SIG-M5 (cell line): Measurements from ENCODE around the gene SCG3.

Source experiments
- DNase-seq: peaks from one replicate; lab custom pipeline; 2025; lab: John Stamatoyannopoulos, UW

Gene SCG3

GRCh38 chr15:51678096-51678495, 3.2 kb upstream of the SCG3 start:
- no peak for DNase-seq

GRCh38 chr15:51680321-51680720, 982 bp upstream of the SCG3 start:
- DNase-seq: no peak

- DNase-seq: no peak
These were observed 6.3 kb downstream of the SCG3 start for GRCh38 chr15:51687565-51687964.

DNA sequence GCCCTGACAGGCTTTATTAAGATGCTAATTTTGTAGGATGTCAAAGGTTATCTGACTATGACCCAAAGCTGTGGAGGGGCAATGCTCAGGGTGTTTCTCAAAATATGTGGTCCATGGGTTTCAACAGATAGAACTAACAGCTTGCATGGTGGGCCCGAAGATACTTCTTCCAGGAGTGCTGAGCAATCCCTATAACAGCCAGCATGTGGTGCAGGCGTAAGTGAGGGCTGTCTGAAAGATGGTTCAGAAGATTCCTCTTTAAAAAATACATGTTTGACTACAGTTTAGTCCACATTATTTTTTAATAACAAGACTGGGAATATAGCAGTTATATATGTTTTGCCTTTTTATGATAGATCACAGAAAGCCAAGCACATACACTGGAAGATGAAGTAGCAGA, 7.6 kb downstream of the SCG3 start:
- no peak for DNase-seq

- DNase-seq: no peak
These were observed 10.9 kb downstream of the SCG3 start for GRCh38 chr15:51692154-51692553.

DNA sequence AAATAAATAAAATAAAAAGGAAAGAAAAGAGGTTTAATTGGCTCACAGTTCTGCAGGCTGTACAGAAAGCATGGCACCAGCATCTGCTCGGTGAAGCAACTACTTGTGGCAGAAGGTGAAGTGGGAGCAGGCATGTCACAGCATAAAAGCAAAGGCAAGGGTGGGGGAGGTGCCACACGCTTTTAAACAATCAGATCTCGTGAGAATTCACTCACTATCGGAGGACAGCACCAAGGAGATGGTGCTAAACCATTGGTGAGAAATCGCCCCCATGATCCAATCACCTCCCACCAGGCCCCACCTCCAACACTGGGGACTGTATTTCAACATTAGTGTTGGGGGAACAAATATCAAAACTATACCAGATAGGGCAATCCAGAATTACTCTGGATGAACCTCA, 15.3 kb downstream of the SCG3 start:
- DNase-seq: no peak

DNA sequence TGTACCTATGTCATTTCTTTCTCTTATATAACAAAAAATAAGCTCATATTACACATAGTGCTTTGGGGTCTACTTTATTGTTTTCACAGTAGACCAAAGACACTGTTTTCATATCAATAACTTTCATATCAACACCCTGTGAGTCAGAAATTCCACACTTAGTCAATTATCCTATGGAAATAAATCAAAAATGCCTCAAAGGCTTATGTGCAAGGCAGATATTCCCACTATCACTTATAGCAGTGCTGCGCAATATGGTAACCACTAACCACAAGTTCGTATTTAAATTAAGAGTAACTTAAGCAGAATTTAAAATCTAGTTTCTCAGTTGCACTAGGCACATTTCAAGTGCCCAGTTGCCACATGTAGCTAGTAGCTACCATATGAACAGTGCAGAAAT, 15.9 kb downstream of the SCG3 start:
- DNase-seq: no peak

DNA sequence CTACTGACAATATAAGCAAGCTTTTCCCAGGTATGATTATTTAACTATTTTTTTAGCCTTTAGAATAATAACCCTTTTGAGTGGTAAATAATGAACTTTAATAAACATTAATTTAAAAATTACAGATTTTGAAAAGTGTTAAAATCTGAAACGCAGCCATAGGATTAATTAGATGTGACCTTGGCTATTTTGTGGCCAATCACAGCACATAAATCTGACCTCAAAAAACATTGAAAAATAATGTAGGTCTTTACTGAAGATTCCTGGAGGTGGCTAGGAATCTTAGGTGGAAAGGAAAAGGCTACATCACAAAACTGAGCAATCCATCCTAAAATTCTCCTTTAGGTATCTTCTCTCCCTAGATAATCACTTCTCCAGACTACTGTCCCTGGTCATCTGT, 18.1 kb downstream of the SCG3 start:
- no peak for DNase-seq

DNA sequence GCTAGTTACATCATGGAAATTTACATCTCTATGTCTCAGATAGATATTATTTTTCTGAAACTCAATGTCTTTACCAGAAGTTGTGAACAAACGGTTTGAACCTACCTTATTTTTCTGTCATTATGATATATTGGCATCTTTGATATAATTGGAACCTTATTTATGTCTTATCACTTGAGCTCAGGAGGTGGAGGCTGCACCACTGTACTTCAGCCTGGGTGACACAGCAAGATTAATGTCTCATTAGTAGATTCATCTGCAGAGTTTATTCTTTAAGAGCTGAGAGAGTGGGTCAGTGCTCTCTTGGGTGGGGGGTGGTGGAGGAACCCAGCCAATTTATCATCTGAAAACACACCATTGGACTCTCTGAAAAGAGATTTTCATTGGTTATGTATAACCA, 21.4 kb downstream of the SCG3 start:
- no peak for DNase-seq

- no peak for DNase-seq
These were observed 25.0 kb downstream of the SCG3 start for GRCh38 chr15:51706291-51706690.

DNA sequence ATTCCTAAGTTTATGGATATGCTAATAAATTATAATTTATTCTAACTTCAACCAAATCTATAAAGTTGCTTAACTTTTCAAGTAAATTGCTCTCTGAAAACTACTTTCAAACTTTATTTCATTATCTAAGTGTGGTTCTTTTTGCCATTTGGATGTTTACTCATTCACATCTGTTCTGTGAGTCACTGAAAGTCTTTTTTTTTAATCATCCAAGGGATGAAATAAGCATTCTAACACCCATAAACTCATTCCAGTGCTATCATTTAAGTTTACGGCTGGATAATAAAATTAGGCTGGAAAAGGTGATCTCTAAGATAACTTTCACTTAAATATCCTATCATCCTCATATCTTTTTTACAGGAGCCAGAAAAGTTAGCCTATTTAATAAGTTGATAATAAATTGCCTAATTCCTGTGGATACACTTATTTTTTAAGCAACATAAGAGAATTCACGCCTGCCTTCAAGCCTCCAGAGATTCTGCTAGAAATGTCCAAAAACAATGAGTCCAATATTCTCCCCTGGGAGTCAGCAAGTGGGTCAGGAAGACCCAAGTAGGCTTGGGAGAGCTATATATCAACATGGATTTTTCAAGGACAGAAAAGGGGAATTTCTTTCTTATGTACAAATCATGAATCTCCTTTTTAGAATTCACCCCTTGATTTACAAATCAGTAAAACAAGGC, 25.8 kb downstream of the SCG3 start:
- DNase-seq: no peak

GRCh38 chr15:51708013-51708412, 26.7 kb downstream of the SCG3 start:
- DNase-seq: no peak

DNA sequence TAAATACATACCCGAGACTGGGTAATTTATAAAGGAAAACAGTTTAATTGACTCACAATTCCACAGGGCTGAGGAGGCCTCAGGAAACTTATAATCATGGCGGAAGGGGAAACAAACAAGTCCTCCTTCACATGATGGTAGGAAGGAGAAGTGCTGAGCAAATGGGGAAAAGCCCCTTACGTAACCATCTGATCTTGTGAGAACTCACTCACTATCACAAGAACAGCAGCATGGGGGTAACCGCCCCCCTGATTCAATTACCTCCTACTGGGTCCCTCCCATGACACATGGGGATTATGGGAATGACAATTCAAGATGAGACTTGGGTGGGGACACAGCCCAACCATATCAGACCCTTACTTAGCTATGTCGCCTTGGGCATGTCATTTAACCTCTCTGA, 27.7 kb downstream of the SCG3 start:
- DNase-seq: no peak

- no peak for DNase-seq
These were observed 32.9 kb downstream of the SCG3 start for GRCh38 chr15:51714162-51714561.

DNA sequence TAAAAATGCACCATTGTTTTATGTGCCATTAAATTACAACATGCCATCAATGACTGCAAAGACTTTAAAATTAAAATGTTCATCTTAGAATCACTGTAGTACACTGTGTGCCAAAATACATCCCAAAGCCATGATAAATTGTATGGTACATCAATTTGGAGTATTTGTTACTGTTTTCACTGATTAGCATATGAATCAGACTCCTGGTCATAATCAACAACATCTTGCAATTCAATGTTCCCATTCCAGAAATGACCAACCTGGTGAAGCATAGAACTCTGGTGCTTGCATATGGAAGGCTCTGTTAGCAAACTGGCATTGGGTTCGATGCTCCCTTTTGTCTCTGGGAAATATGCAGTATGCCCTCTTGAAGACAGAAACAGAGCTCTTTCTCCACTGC, 33.6 kb downstream of the SCG3 start:
- DNase-seq: no peak

GRCh38 chr15:51718219-51718618, 36.9 kb downstream of the SCG3 start:
- no peak for DNase-seq

DNA sequence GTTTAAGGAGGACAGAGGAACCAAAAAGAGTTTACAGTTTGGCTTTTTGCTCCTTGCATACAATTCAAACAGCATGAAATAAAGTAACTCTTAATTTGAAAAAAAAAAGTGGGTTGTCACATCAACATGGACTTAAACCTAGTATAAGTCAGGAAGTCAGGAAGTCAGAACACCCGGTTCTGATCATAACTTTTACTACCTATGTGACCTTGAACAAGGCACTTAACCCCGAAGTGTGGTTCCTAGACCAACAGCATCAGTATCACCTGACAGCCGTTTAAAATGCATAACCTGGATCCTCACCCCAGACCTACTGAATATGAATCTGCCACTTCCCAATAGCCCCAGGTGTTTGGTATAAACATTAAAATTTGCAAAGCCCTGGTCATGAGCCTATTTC, 37.4 kb downstream of the SCG3 start:
- no peak for DNase-seq

DNA sequence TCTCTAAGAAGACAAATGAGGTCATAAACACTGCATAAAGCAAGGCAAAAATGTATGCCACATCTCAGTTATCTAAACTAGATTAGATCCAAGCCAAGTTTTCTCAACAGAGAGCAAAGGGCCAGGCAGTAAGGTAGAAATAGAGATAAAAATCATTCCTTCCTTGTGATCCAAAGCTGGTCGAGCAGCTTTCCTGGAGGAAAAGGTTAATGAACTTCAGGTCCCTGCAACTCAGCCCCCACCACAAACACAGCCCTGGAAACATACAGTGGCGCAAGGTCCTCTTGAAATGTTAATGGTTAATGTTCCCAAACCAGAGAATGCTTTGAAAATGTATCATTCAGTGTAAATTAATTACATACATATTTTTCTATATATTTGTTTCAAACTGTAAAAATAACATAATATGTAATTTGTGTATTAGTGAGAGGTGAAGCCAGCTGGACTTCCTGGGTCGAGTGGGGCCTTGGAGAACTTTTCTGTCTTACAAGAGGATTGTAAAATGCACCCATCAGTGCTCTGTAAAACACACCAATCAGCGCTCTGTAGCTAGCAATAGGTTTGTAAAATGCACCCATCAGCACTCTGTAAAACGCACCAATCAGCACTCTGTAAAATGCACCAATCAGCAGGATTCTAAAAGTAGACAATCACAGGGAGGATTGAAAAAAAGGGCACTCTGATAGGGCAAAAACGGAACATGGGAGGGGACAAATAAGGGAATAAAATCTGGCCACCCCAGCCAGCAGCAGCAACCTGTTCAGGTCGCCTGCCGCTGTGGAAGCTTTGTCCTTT, 39.1 kb downstream of the SCG3 start:
- DNase-seq: no peak

GRCh38 chr15:51721199-51721960, 40.1 kb downstream of the SCG3 start:
- no peak for DNase-seq

DNA sequence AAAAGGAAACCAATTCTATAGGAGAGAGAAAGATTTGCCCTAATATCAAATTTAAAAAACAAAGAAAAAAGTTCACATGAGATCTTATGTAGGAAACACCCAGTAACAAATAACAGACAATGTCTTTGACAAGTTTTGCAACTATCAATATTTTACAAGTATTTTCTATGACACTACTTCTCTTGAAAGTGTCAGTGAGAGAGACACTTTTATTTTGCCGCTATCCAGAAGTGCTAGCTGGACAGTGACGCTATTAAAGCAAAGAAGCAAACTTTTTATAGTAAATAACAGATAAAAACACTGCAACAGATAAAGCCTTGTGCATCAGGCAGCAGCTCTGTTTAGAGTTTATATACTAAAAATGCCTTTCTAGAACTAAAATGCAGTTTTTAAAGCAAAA, 42.9 kb downstream of the SCG3 start:
- DNase-seq: no peak

DNA sequence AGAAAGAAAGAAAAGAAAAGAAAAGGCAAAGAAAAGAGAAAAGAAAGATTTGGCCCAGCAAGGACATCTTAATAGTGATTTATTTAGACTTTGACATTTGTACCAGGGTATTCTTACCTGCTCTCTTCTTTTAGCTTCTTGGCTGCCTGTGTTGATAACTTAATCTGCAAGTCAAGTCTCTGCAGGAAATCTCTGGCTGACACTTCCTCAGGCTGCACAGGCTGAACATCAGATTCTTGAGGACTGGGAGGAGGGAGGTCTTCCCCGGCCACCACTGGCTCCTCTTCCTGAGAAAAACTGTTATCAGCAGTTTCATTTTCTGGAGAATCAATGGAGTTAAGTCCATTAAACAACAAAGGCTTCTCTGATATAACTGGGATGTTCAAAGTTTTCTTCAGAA, 43.4 kb downstream of the SCG3 start:
- no peak for DNase-seq

GRCh38 chr15:51726302-51727073, 45.2 kb downstream of the SCG3 start:
- DNase-seq: no peak
